HG03342 (cell line): ENCODE data around the gene EGR1.
A peak's percentile ranks its signal among the peaks of the same experiment; 100 is the strongest.

ENCODE experiments used
- ATAC-seq: cut with Tn5 transposase; IDR thresholded peaks from one replicate; pipeline ENCODE4 v1.9.1; 2021; ENCODE audit warnings: mild to moderate bottlenecking, moderate library complexity; ENCODE audit not compliant: unreplicated experiment

Gene EGR1

GRCh38 chr5:138452720-138453119, 12.6 kb upstream of the EGR1 start:
- ATAC-seq: no peak

- no peak for ATAC-seq
These were observed 11.7 kb upstream of the EGR1 start for GRCh38 chr5:138453590-138453989.

- no peak for ATAC-seq
These were observed 11.2 kb upstream of the EGR1 start for GRCh38 chr5:138454121-138454520.

- ATAC-seq: no peak
These were observed 9.9 kb upstream of the EGR1 start for GRCh38 chr5:138455232-138455930.

GRCh38 chr5:138457531-138458275, 7.6 kb upstream of the EGR1 start:
- ATAC-seq: no peak

- no peak for ATAC-seq
These were observed 6.9 kb upstream of the EGR1 start for GRCh38 chr5:138458384-138458783.

GRCh38 chr5:138458856-138459255, 6.4 kb upstream of the EGR1 start:
- ATAC-seq: no peak

GRCh38 chr5:138459311-138459933, 5.9 kb upstream of the EGR1 start:
- peak; percentile 30 for ATAC-seq

GRCh38 chr5:138460032-138460693, 5.1 kb upstream of the EGR1 start:
- ATAC-seq: no peak

- no peak for ATAC-seq
These were observed 3.7 kb upstream of the EGR1 start for GRCh38 chr5:138461343-138462125.

- no peak for ATAC-seq
These were observed 1.8 kb upstream of the EGR1 start for GRCh38 chr5:138463419-138464007.

GRCh38 chr5:138464008-138464387, 1.3 kb upstream of the EGR1 start:
- ATAC-seq: peak; percentile 41

- ATAC-seq: peak; percentile 71
These were observed 655 bp upstream of the EGR1 start for GRCh38 chr5:138464388-138465260.

- ATAC-seq: no peak
These were observed 1.0 kb downstream of the EGR1 start for GRCh38 chr5:138466125-138466899.

GRCh38 chr5:138466900-138467710, 1.8 kb downstream of the EGR1 start:
- no peak for ATAC-seq

GRCh38 chr5:138467711-138468132, 2.4 kb downstream of the EGR1 start:
- no peak for ATAC-seq

- ATAC-seq: no peak
These were observed 3.1 kb downstream of the EGR1 start for GRCh38 chr5:138468133-138468965.
